ENCODE measurements around the gene SHANK1. TPM values are rescaled to one million over a fixed set of nuclear protein-coding genes. Genes with fewer than 3 reads are reported as not detected.

Gene SHANK1
- total RNA-seq, 2 experiments from 2014 or later, result not detected

GRCh38 chr19:50745221-50745620 lies 25.6 kb upstream of the SHANK1 start:
- CTCF ChIA-PET, result no interaction called here
- Mint-ChIP-seq H3K36me3 (no peaks in the 10 kb centered on the region), H3K27me3 (no peaks in the 10 kb centered on the region), H3K9me3 (ENCODE audit: low read depth) (no peaks in the 10 kb centered on the region), H3K27ac (no peak overlapping the region), H3K4me3 (no peak overlapping the region), H3K4me1 (no peaks in the 10 kb centered on the region)
- ATAC-seq (no peak), DNase-seq (no peak)

GRCh38 chr19:50743537-50743936 lies 23.9 kb upstream of the SHANK1 start:
- no peaks in the 10 kb centered on the region for H3K4me1 Mint-ChIP-seq
- CTCF ChIA-PET, result no interaction called here
- no peak overlapping the region for H3K4me3 Mint-ChIP-seq
- H3K9me3 Mint-ChIP-seq (ENCODE audit: low read depth), result no peaks in the 10 kb centered on the region
- peaks cover 7% of the 10 kb centered on the region for H3K27me3 Mint-ChIP-seq
- DNase-seq, result no peak
- H3K36me3 Mint-ChIP-seq, result no peaks in the 10 kb centered on the region
- H3K27ac Mint-ChIP-seq, result no peak overlapping the region
- ATAC-seq, result no peak

GRCh38 chr19:50741179-50741933 lies 21.8 kb upstream of the SHANK1 start:
- Mint-ChIP-seq H3K27ac (no peak overlapping the region), H3K4me3 (no peak overlapping the region), H3K4me1 (no peaks in the 10 kb centered on the region), H3K36me3 (no peaks in the 10 kb centered on the region), H3K27me3 (peaks cover 13% of the 10 kb centered on the region), H3K9me3 (ENCODE audit: low read depth) (no peaks in the 10 kb centered on the region)
- ATAC-seq (no peak), DNase-seq (no peak)
- CTCF ChIA-PET, result no interaction called here

- H3K27me3 Mint-ChIP-seq, result peaks cover 17% of the 10 kb centered on the region
- no peaks in the 10 kb centered on the region for H3K36me3 Mint-ChIP-seq
- H3K27ac Mint-ChIP-seq, result no peak overlapping the region
- H3K9me3 Mint-ChIP-seq (ENCODE audit: low read depth), result no peaks in the 10 kb centered on the region
- no peak overlapping the region for H3K4me3 Mint-ChIP-seq
- ATAC-seq (no peak), DNase-seq (no peak)
- CTCF ChIA-PET, result no interaction called here
- no peaks in the 10 kb centered on the region for H3K4me1 Mint-ChIP-seq
These were observed 20.4 kb upstream of the SHANK1 start for GRCh38 chr19:50739914-50740426.

GRCh38 chr19:50739132-50739913 lies 19.7 kb upstream of the SHANK1 start:
- no peak for ATAC-seq
- no peak overlapping the region for H3K27ac Mint-ChIP-seq
- H3K4me3 Mint-ChIP-seq, result no peak overlapping the region

GRCh38 chr19:50736338-50736737 lies 16.7 kb upstream of the SHANK1 start:
- Mint-ChIP-seq H3K4me1 (no peaks in the 10 kb centered on the region), H3K4me3 (no peak overlapping the region), H3K36me3 (no peaks in the 10 kb centered on the region), H3K9me3 (ENCODE audit: low read depth) (no peaks in the 10 kb centered on the region), H3K27ac (no peak overlapping the region), H3K27me3 (peaks cover 27% of the 10 kb centered on the region)
- no peak for ATAC-seq
- no peak for DNase-seq
- CTCF ChIA-PET, result interaction anchor here (1.2 kb wide), 1 partner anchor 11 kb away, joined by 3 read pairs; no protein-coding TSS in a partner anchor

More at GRCh38 chr19:50739132-50739913, 19.7 kb upstream of the SHANK1 start:
- CTCF ChIA-PET, result no interaction called here
- Mint-ChIP-seq H3K36me3 (no peaks in the 10 kb centered on the region), H3K9me3 (ENCODE audit: low read depth) (no peaks in the 10 kb centered on the region), H3K27me3 (peaks cover 17% of the 10 kb centered on the region), H3K4me1 (no peaks in the 10 kb centered on the region)
- DNase-seq, result no peak

GRCh38 chr19:50735869-50736268 lies 16.3 kb upstream of the SHANK1 start:
- Mint-ChIP-seq H3K36me3 (no peaks in the 10 kb centered on the region), H3K9me3 (ENCODE audit: low read depth) (no peaks in the 10 kb centered on the region), H3K4me3 (no peak overlapping the region), H3K27me3 (peaks cover 27% of the 10 kb centered on the region), H3K4me1 (peaks cover 2% of the 10 kb centered on the region), H3K27ac (no peak overlapping the region)
- ATAC-seq, result no peak
- CTCF ChIA-PET, result no interaction called here
- DNase-seq, result no peak

- CTCF ChIA-PET, result no interaction called here
- Mint-ChIP-seq H3K4me3 (no peak overlapping the region), H3K27me3 (peaks cover 27% of the 10 kb centered on the region), H3K4me1 (peaks cover 11% of the 10 kb centered on the region), H3K36me3 (no peaks in the 10 kb centered on the region), H3K27ac (no peak overlapping the region), H3K9me3 (ENCODE audit: low read depth) (no peaks in the 10 kb centered on the region)
- ATAC-seq (no peak), DNase-seq (no peak)
These were observed 10.3 kb upstream of the SHANK1 start for GRCh38 chr19:50729894-50730293.

- CTCF ChIA-PET, result no interaction called here
- Mint-ChIP-seq H3K9me3 (ENCODE audit: low read depth) (no peaks in the 10 kb centered on the region), H3K36me3 (no peaks in the 10 kb centered on the region), H3K27me3 (peaks cover 35% of the 10 kb centered on the region), H3K4me1 (peaks cover 17% of the 10 kb centered on the region), H3K4me3 (no peak overlapping the region), H3K27ac (no peak overlapping the region)
- DNase-seq (peak; percentile 76), ATAC-seq (no peak)
These were observed 8.6 kb upstream of the SHANK1 start for GRCh38 chr19:50728084-50728737.

- CTCF ChIA-PET, result interaction anchor here (2.1 kb wide), 1 partner anchor 53 kb away, joined by 7 read pairs; no protein-coding TSS in a partner anchor
- no peaks in the 10 kb centered on the region for H3K9me3 Mint-ChIP-seq (ENCODE audit: low read depth)
- H3K27me3 Mint-ChIP-seq, result peaks cover 43% of the 10 kb centered on the region
- H3K36me3 Mint-ChIP-seq, result no peaks in the 10 kb centered on the region
- H3K4me3 Mint-ChIP-seq, result peak overlapping the region; percentile 64
- DNase-seq (no peak), ATAC-seq (no peak)
- peaks cover 15% of the 10 kb centered on the region for H3K4me1 Mint-ChIP-seq
- no peak overlapping the region for H3K27ac Mint-ChIP-seq
These were observed 6.3 kb upstream of the SHANK1 start for GRCh38 chr19:50725911-50726230.

- CTCF ChIA-PET, result interaction anchor here (0.6 to 2.1 kb wide), 7 partner anchors 12 to 197 kb away, joined by 3 to 8 read pairs (median 3); no protein-coding TSS in a partner anchor
- H3K4me1 Mint-ChIP-seq, result peaks cover 15% of the 10 kb centered on the region
- ATAC-seq (peak; percentile 63), DNase-seq (no peak)
- no peaks in the 10 kb centered on the region for H3K36me3 Mint-ChIP-seq
- H3K4me3 Mint-ChIP-seq, result peak overlapping the region; percentile 64
- H3K9me3 Mint-ChIP-seq (ENCODE audit: low read depth), result no peaks in the 10 kb centered on the region
- peaks cover 49% of the 10 kb centered on the region for H3K27me3 Mint-ChIP-seq
- H3K27ac Mint-ChIP-seq, result peak overlapping the region; percentile 66
These were observed 5.8 kb upstream of the SHANK1 start for GRCh38 chr19:50725218-50725910.

- H3K27ac Mint-ChIP-seq, result peak overlapping the region; percentile 66
These were observed 5.1 kb upstream of the SHANK1 start for GRCh38 chr19:50724522-50725217.

More at GRCh38 chr19:50724522-50725217, 5.1 kb upstream of the SHANK1 start:
- H3K4me1 Mint-ChIP-seq, result peaks cover 15% of the 10 kb centered on the region
- H3K27me3 Mint-ChIP-seq, result peaks cover 53% of the 10 kb centered on the region
- no peaks in the 10 kb centered on the region for H3K36me3 Mint-ChIP-seq
- CTCF ChIA-PET, result interaction anchor here (0.6 to 2.1 kb wide), 10 partner anchors 12 to 371 kb away, joined by 3 to 8 read pairs (median 3); no protein-coding TSS in a partner anchor
- peak overlapping the region; percentile 75 for H3K4me3 Mint-ChIP-seq
- H3K9me3 Mint-ChIP-seq (ENCODE audit: low read depth), result no peaks in the 10 kb centered on the region
- DNase-seq (peak; percentile 98), ATAC-seq (peak; percentile 91)
